SK-N-SH (cell line): ENCODE measurements around the gene TMEM14A. TPM values are rescaled to one million over a fixed set of nuclear protein-coding genes. Genes with fewer than 3 reads are reported as not detected.

Source experiments
- CTCF ChIA-PET: fragments of 300-600, 350-600 bp; formaldehyde crosslinking; extraction: SDS; loops from one replicate; lab custom pipeline; 2021; lab: Yijun Ruan, JAX
- POLR2A ChIA-PET: fragments of 350-600 bp; sonication (Branson Sonifier 250); formaldehyde crosslinking; extraction: SDS; loops from one replicate; lab custom pipeline; 2020; ENCODE audit warnings: antibody characterized with exemption, inconsistent platforms; lab: Yijun Ruan, JAX
- DNase-seq: peaks from one replicate; pipeline ENCODE4 v3.0.0; 2012
- H2AFZ ChIP-seq: fragments of 200-600 bp; sonication (generic); 2 replicates; pipeline ENCODE4 v1.8.1; 2016; ENCODE audit warnings: antibody characterized with exemption, mild to moderate bottlenecking, low read depth
- H3F3A ChIP-seq: fragments of 200-600 bp; sonication (generic); replicated peaks from 2 replicates; pipeline ENCODE3; 2016; ENCODE audit warnings: antibody characterized with exemption, mild to moderate bottlenecking; ENCODE audit not compliant: insufficient read depth
- H3K27ac ChIP-seq, 2 experiments: fragments of 200-500 bp in 1 of 2; fragments of 200-600 bp in 1 of 2; sonication (Bioruptor generic) in 1 of 2; sonication (generic), shearing (Covaris generic) in 1 of 2; 2 replicates each; pipeline versions ENCODE4 v1.5.1 to v1.6.1; 2014 to 2016; ENCODE audit warnings: low read depth in 2 of 2, inconsistent platforms in 1 of 2, low read length in 1 of 2, mild to moderate bottlenecking in 1 of 2, mixed read lengths in 1 of 2
- H3K27me3 ChIP-seq: fragments of 200-600 bp; sonication (generic), shearing (Covaris generic); 2 replicates; pipeline ENCODE4 v1.6.1; 2016; ENCODE audit warnings: mixed run types; ENCODE audit not compliant: insufficient read depth
- H3K36me3 ChIP-seq, 2 experiments: fragments of 200-500 bp in 1 of 2; fragments of 200-600 bp in 1 of 2; sonication (Bioruptor generic) in 1 of 2; sonication (generic) in 1 of 2; replicated peaks in 1 of 2; 2 replicates each; pipeline versions ENCODE3 to v1.5.1; 2014 to 2016; ENCODE audit warnings: low read length in 1 of 2, mild to moderate bottlenecking in 1 of 2; ENCODE audit not compliant: insufficient read depth in 2 of 2, control insufficient read depth in 1 of 2
- H3K4me1 ChIP-seq, 2 experiments: fragments of 200-500 bp in 1 of 2; fragments of 200-600 bp in 1 of 2; sonication (Bioruptor generic) in 1 of 2; sonication (generic), shearing (Covaris generic) in 1 of 2; 2 replicates each; pipeline versions ENCODE4 v1.5.1 to v1.6.1; 2014 to 2016; ENCODE audit warnings: low read depth in 1 of 2, low read length in 1 of 2, mixed run types in 1 of 2; ENCODE audit not compliant: insufficient read depth in 2 of 2, control insufficient read depth in 1 of 2
- H3K4me2 ChIP-seq: fragments of 200-600 bp; sonication (generic), shearing (Covaris generic); 2 replicates; pipeline ENCODE4 v1.6.1; 2017; ENCODE audit warnings: mixed run types
- H3K4me3 ChIP-seq, 2 experiments: fragments of 200-500 bp in 1 of 2; fragments of 200-600 bp in 1 of 2; sonication (Bioruptor generic) in 1 of 2; sonication (generic), shearing (Covaris generic) in 1 of 2; 2 replicates each; pipeline versions ENCODE4 v1.5.1 to v1.8.1; 2014 to 2016; ENCODE audit warnings: low read depth in 2 of 2, inconsistent platforms in 1 of 2, low read length in 1 of 2, mild to moderate bottlenecking in 1 of 2, mixed read lengths in 1 of 2, moderate library complexity in 1 of 2
- H3K79me2 ChIP-seq: fragments of 200-600 bp; sonication (generic); 2 replicates; pipeline ENCODE4 v1.8.1; 2017; ENCODE audit warnings: mild to moderate bottlenecking; ENCODE audit not compliant: insufficient read depth
- H3K9ac ChIP-seq: fragments of 200-600 bp; sonication (generic); 2 replicates; pipeline ENCODE4 v1.6.1; 2017; ENCODE audit warnings: mixed run types
- H3K9me2 ChIP-seq: fragments of 200-600 bp; sonication (generic); 2 replicates; pipeline ENCODE4 v1.6.1; 2017; ENCODE audit warnings: mixed run types
- H3K9me3 ChIP-seq: fragments of 200-600 bp; sonication (generic); 2 replicates; pipeline ENCODE4 v1.6.1; 2017; ENCODE audit warnings: mixed run types, mild to moderate bottlenecking, moderate library complexity
- H4K20me1 ChIP-seq: fragments of 200-600 bp; sonication (generic); 2 replicates; pipeline ENCODE4 v1.6.1; 2017; ENCODE audit warnings: mild to moderate bottlenecking, mixed run types; ENCODE audit not compliant: insufficient read depth
- FOXJ3 ChIP-seq: sonication (generic); formaldehyde crosslinking; IDR thresholded peaks from 2 replicates; pipeline ENCODE4 v1.5.1; 2020; ENCODE audit warnings: mild to moderate bottlenecking, missing genetic modification reagents
- FOXM1 ChIP-seq: IDR thresholded peaks from 2 replicates; pipeline ENCODE4 v1.4.0; 2012; ENCODE audit warnings: low read depth, mild to moderate bottlenecking
- IRF3 ChIP-seq: fragments of 150-350 bp; IDR thresholded peaks from 2 replicates; pipeline ENCODE4 v1.6.1; 2016; ENCODE audit warnings: mild to moderate bottlenecking, low read depth, low read length
- MEF2A ChIP-seq: IDR thresholded peaks from 2 replicates; pipeline ENCODE4 v1.4.0; 2012; ENCODE audit warnings: low read depth, borderline replicate concordance
- NFIC ChIP-seq: IDR thresholded peaks from 2 replicates; pipeline ENCODE4 v1.4.0; 2012; ENCODE audit warnings: borderline replicate concordance
- NRF1 ChIP-seq: IDR thresholded peaks from 2 replicates; pipeline ENCODE4 v1.6.1; 2012; ENCODE audit warnings: low read depth, mild to moderate bottlenecking, low read length
- POLR2AphosphoS5 ChIP-seq: IDR thresholded peaks from 2 replicates; pipeline ENCODE4 v1.6.1; 2012; ENCODE audit warnings: low read depth, low read length
- RAD21 ChIP-seq: IDR thresholded peaks from 2 replicates; pipeline ENCODE4 v1.6.1; 2012; ENCODE audit warnings: mild to moderate bottlenecking, low read length
- REST ChIP-seq: IDR thresholded peaks from 2 replicates; pipeline ENCODE4 v1.6.1; 2012; ENCODE audit warnings: mild to moderate bottlenecking, low read depth, low read length, moderate library complexity
- SIN3A ChIP-seq: IDR thresholded peaks from 2 replicates; pipeline ENCODE4 v1.6.1; 2012; ENCODE audit warnings: low read depth, mild to moderate bottlenecking, low read length, moderate library complexity, borderline replicate concordance
- TCF12 ChIP-seq: IDR thresholded peaks from 2 replicates; pipeline ENCODE4 v1.4.0; 2012
- TEAD4 ChIP-seq: IDR thresholded peaks from 2 replicates; pipeline ENCODE4 v1.4.0; 2012; ENCODE audit warnings: mild to moderate bottlenecking, borderline replicate concordance; ENCODE audit not compliant: insufficient read depth
- WGBS: methylation state at CpG from one replicate; pipeline ENCODE4 v1.1.6; 2017; ENCODE audit warnings: low lambda C conversion rate; 5-methylcytosine and 5-hydroxymethylcytosine counted together
- polyA plus RNA-seq, 3 experiments: library from polyadenylated mRNA; depleted of rRNA; stranded (reverse); fragments of >200 nt; gene quantifications; 2 replicates each; pipeline ENCODE4 v1.2.3, GENCODE V29; 2012
- TF ChIP-seq, protein P1 (sequence below): fragments of 150-350 bp; IDR thresholded peaks from 2 replicates; pipeline ENCODE4 v1.6.1; 2017; ENCODE audit warnings: antibody characterized with exemption, low read length, low read depth, borderline replicate concordance

Gene TMEM14A
- polyA plus RNA-seq, 1 of the 3 experiments (the other 2 are of a cell fraction), result 42.4 TPM

DNA sequence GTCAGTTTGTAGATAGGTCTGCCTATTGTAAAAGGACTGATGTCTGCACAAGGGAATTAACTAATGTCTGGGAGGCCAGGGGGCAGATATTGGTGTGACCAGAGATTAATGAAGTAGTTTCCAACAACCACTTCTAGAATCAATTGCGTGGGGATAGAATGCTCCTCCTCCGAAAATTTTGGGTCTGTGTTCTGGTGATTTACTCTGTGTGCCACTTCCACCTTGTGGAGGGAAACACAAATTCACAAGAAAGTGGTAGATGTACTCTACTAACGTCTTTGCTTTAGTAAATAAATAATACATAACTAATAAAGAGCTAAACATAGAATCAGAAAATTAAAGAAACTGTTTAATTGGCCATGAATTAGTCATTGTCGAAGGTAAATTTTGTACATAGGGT lies 25.5 kb downstream of the TMEM14A start:
- no peak for DNase-seq
- no peak overlapping the region for H3K27ac ChIP-seq
- ChIA-PET CTCF (interaction anchor here (1.6 kb wide), 1 partner anchor 10 kb away, joined by 4 read pairs; no protein-coding TSS in a partner anchor), POLR2A (no interaction called here)
- 61% methylated on average over 4 of the region's 4 CpGs for WGBS
- H3F3A ChIP-seq, result no peaks in the 10 kb centered on the region
- TF ChIP-seq, protein P1, sequence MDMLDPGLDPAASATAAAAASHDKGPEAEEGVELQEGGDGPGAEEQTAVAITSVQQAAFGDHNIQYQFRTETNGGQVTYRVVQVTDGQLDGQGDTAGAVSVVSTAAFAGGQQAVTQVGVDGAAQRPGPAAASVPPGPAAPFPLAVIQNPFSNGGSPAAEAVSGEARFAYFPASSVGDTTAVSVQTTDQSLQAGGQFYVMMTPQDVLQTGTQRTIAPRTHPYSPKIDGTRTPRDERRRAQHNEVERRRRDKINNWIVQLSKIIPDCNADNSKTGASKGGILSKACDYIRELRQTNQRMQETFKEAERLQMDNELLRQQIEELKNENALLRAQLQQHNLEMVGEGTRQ, result no peak
- TF ChIP-seq FOXJ3 (CRISPR knock-in tag) (no peak), IRF3 (no peak), FOXM1 (no peak), REST (no peak), TCF12 (no peak), POLR2AphosphoS5 (no peak), MEF2A (no peak), NFIC (no peak), SIN3A (no peak), TEAD4 (no peak)
- no peak overlapping the region for H2AFZ ChIP-seq
- peaks cover 0 to 2% of the 10 kb centered on the region in 2 experiments for H3K36me3 ChIP-seq
- H3K79me2 ChIP-seq, result no peaks in the 10 kb centered on the region
- H3K9ac ChIP-seq, result no peak overlapping the region
- H3K9me2 ChIP-seq, result no peaks in the 10 kb centered on the region
- no peaks in the 10 kb centered on the region for H3K4me1 ChIP-seq
- peaks cover 2% of the 10 kb centered on the region; the same call in 1 of the 2 replicates for H3K27me3 ChIP-seq
- H3K4me2 ChIP-seq, result no peak overlapping the region
- no peaks in the 10 kb centered on the region for H3K9me3 ChIP-seq
- no peak overlapping the region for H3K4me3 ChIP-seq
- H4K20me1 ChIP-seq, result no peaks in the 10 kb centered on the region

DNA sequence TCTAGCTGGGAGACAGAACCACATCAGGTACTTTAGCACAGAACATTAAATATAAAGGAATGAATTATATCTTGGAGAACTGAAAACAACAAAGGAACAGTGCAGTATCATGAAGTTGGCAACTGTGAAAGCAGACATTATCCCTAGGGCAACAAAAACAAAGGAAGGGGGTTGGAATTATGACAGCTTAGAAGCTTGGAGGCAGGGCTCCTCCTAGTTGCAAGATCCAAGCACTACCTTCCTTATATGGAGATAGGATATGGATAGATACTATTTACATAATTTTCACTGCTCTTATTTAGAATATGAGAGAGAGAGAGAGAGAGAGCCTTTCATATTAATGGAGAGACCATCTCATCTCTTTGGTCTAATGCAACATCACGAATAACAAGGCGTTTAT lies 27.0 kb downstream of the TMEM14A start:
- Histone ChIP-seq H3K4me2 (no peak overlapping the region), H3K27me3 (peaks cover 4% of the 10 kb centered on the region; the same call in 1 of the 2 replicates), H3K9ac (no peak overlapping the region), H3K9me2 (no peaks in the 10 kb centered on the region), H3K4me3 (no peak overlapping the region), H3K9me3 (no peaks in the 10 kb centered on the region), H4K20me1 (no peaks in the 10 kb centered on the region), H3F3A (no peaks in the 10 kb centered on the region), H3K27ac (no peak overlapping the region), H3K36me3 (no peaks in the 10 kb centered on the region), H2AFZ (no peak overlapping the region), H3K4me1 (no peaks in the 10 kb centered on the region), H3K79me2 (no peaks in the 10 kb centered on the region)
- CTCF ChIA-PET, result no interaction called here
- TF ChIP-seq RAD21 (0 out of 2 replicates have a peak, but pooled peaks have one; percentile 23), NRF1 (no peak)
- peak; percentile 6 for DNase-seq
- POLR2A ChIA-PET, result no interaction called here
- 85% methylated on average over 2 of the region's 2 CpGs for WGBS
